Measurements from ENCODE around the gene PERM1. TPM values are rescaled to one million over a fixed set of nuclear protein-coding genes. Genes with fewer than 3 reads are reported as not detected.

Gene PERM1
- total RNA-seq, 1 experiment from 2014 or later = not detected

- CTCF ChIA-PET = no interaction called here
- TF ChIP-seq CTCF (IDR thresholded peaks at IDR 0.05; ENCODE audit: unreplicated experiment) = no peak
- Mint-ChIP-seq H3K36me3 (ENCODE audit: insufficient read depth, unreplicated experiment) (peaks cover 25% of the 10 kb centered on the region), H3K4me1 (ENCODE audit: low read depth, unreplicated experiment) (peaks cover 12% of the 10 kb centered on the region), H3K27me3 (ENCODE audit: unreplicated experiment) (peaks cover 4% of the 10 kb centered on the region), H3K9me3 (ENCODE audit: low read depth, unreplicated experiment) (no peaks in the 10 kb centered on the region), H3K4me3 (ENCODE audit: low read depth, unreplicated experiment) (no peak overlapping the region), H3K27ac (ENCODE audit: unreplicated experiment) (no peak overlapping the region)
- intact Hi-C loops (cut with micrococcal nuclease; ENCODE audit: unreplicated experiment) = no loop called here
- no peak for DNase-seq
- no TSS peak for BruUV-seq (replicated peaks)
These were observed 9.0 kb downstream of the PERM1 start for GRCh38 chr1:972726-973458.

- no peak overlapping the region for H3K27ac Mint-ChIP-seq (ENCODE audit: unreplicated experiment)
- CTCF ChIA-PET = no interaction called here
- no peaks in the 10 kb centered on the region for H3K27me3 Mint-ChIP-seq (ENCODE audit: unreplicated experiment)
- no peak for TF ChIP-seq CTCF (IDR thresholded peaks at IDR 0.05; ENCODE audit: unreplicated experiment)
- DNase-seq = no peak
- no peak overlapping the region for H3K4me3 Mint-ChIP-seq (ENCODE audit: low read depth, unreplicated experiment)
- intact Hi-C loops (cut with micrococcal nuclease; ENCODE audit: unreplicated experiment) = no loop called here
- H3K9me3 Mint-ChIP-seq (ENCODE audit: low read depth, unreplicated experiment) = no peaks in the 10 kb centered on the region
- H3K36me3 Mint-ChIP-seq (ENCODE audit: insufficient read depth, unreplicated experiment) = peaks cover 26% of the 10 kb centered on the region
- BruUV-seq (replicated peaks) = no TSS peak
- peaks cover 11% of the 10 kb centered on the region for H3K4me1 Mint-ChIP-seq (ENCODE audit: low read depth, unreplicated experiment)
These were observed 10.0 kb downstream of the PERM1 start for GRCh38 chr1:971751-972506.

GRCh38 chr1:970973-971730, 10.7 kb downstream of the PERM1 start:
- CTCF ChIA-PET = interaction anchor here (0.6 kb wide), 1 partner anchor 30 kb away, joined by 5 read pairs; no protein-coding TSS in a partner anchor
- peaks cover 28% of the 10 kb centered on the region for H3K36me3 Mint-ChIP-seq (ENCODE audit: insufficient read depth, unreplicated experiment)
- BruUV-seq (replicated peaks) = no TSS peak
- no peak for DNase-seq
- intact Hi-C loops (cut with micrococcal nuclease; ENCODE audit: unreplicated experiment) = no loop called here
- H3K9me3 Mint-ChIP-seq (ENCODE audit: low read depth, unreplicated experiment) = no peaks in the 10 kb centered on the region
- H3K4me1 Mint-ChIP-seq (ENCODE audit: low read depth, unreplicated experiment) = peaks cover 10% of the 10 kb centered on the region
- no peaks in the 10 kb centered on the region for H3K27me3 Mint-ChIP-seq (ENCODE audit: unreplicated experiment)
- H3K27ac Mint-ChIP-seq (ENCODE audit: unreplicated experiment) = no peak overlapping the region
- TF ChIP-seq CTCF (IDR thresholded peaks at IDR 0.05; ENCODE audit: unreplicated experiment) = no peak
- no peak overlapping the region for H3K4me3 Mint-ChIP-seq (ENCODE audit: low read depth, unreplicated experiment)

GRCh38 chr1:970242-970972, 11.5 kb downstream of the PERM1 start:
- H3K36me3 Mint-ChIP-seq (ENCODE audit: insufficient read depth, unreplicated experiment) = peaks cover 21% of the 10 kb centered on the region
- CTCF ChIA-PET = interaction anchor here (0.6 kb wide), 1 partner anchor 29 kb away, joined by 5 read pairs; no protein-coding TSS in a partner anchor
- intact Hi-C loops (cut with micrococcal nuclease; ENCODE audit: unreplicated experiment) = no loop called here
- no peak overlapping the region for H3K27ac Mint-ChIP-seq (ENCODE audit: unreplicated experiment)
- no peaks in the 10 kb centered on the region for H3K27me3 Mint-ChIP-seq (ENCODE audit: unreplicated experiment)
- peaks cover 3% of the 10 kb centered on the region for H3K4me1 Mint-ChIP-seq (ENCODE audit: low read depth, unreplicated experiment)
- DNase-seq = no peak
- no TSS peak for BruUV-seq (replicated peaks)
- H3K4me3 Mint-ChIP-seq (ENCODE audit: low read depth, unreplicated experiment) = no peak overlapping the region
- no peak for TF ChIP-seq CTCF (IDR thresholded peaks at IDR 0.05; ENCODE audit: unreplicated experiment)
- no peaks in the 10 kb centered on the region for H3K9me3 Mint-ChIP-seq (ENCODE audit: low read depth, unreplicated experiment)

Data from Calu3 (cell line).